Astrocyte (in vitro differentiated cells and primary cell): ENCODE results near the gene GGA3. TPM values are rescaled to one million over a fixed set of nuclear protein-coding genes. Genes with fewer than 3 reads are reported as not detected.

Source experiments
- DNase-seq: peaks from one replicate; pipeline ENCODE4 v3.0.0-alpha.2; 2010; ENCODE audit warnings: low read depth
- FAIRE-seq: peaks from 2 replicates; lab custom pipeline; 2011; peaks lifted over from hg19 to GRCh38; lab: Jason Lieb, UNC
- H2AFZ ChIP-seq: 2 replicates; pipeline ENCODE4 v1.6.0; 2012; ENCODE audit warnings: low read depth, low read length, inconsistent platforms
- H3K27ac ChIP-seq: 2 replicates; pipeline ENCODE4 v1.5.1; 2011; ENCODE audit warnings: low read depth, low read length, inconsistent platforms
- H3K27me3 ChIP-seq: 2 replicates; pipeline ENCODE4 v1.6.0; 2011; ENCODE audit warnings: low read length, inconsistent platforms; ENCODE audit not compliant: insufficient read depth
- H3K36me3 ChIP-seq: 2 replicates; pipeline ENCODE4 v1.5.1; 2011; ENCODE audit warnings: low read length, inconsistent platforms; ENCODE audit not compliant: insufficient read depth
- H3K4me1 ChIP-seq: 2 replicates; pipeline ENCODE4 v1.5.1; 2011; ENCODE audit warnings: low read length, inconsistent platforms; ENCODE audit not compliant: insufficient read depth
- H3K4me2 ChIP-seq: 2 replicates; pipeline ENCODE4 v1.6.0; 2012; ENCODE audit warnings: low read length, inconsistent platforms
- H3K4me3 ChIP-seq: 2 replicates; pipeline ENCODE4 v1.5.1; 2011; ENCODE audit warnings: low read depth, mild to moderate bottlenecking, low read length, inconsistent platforms; ENCODE audit not compliant: insufficient read depth
- H3K79me2 ChIP-seq: 2 replicates; pipeline ENCODE4 v1.6.0; 2012; ENCODE audit warnings: mild to moderate bottlenecking, low read length, inconsistent platforms; ENCODE audit not compliant: insufficient read depth
- H3K9ac ChIP-seq: 2 replicates; pipeline ENCODE4 v1.6.0; 2012; ENCODE audit warnings: mild to moderate bottlenecking, low read length, inconsistent platforms
- H3K9me3 ChIP-seq: 2 replicates; pipeline ENCODE4 v1.5.1; 2012; ENCODE audit warnings: low read depth, mild to moderate bottlenecking, low read length, inconsistent platforms; ENCODE audit not compliant: insufficient read depth
- H4K20me1 ChIP-seq: 2 replicates; pipeline ENCODE4 v1.6.0; 2012; ENCODE audit warnings: low read length, inconsistent platforms; ENCODE audit not compliant: insufficient read depth
- H3K27ac Mint-ChIP-seq: one replicate; pipeline ENCODE4 v1.8.0; 2021; ENCODE audit warnings: mild to moderate bottlenecking, mixed read lengths; ENCODE audit not compliant: unreplicated experiment
- H3K27me3 Mint-ChIP-seq: one replicate; pipeline ENCODE4 v1.8.0; 2021; ENCODE audit warnings: low read depth, mixed read lengths; ENCODE audit not compliant: unreplicated experiment
- H3K36me3 Mint-ChIP-seq: one replicate; pipeline ENCODE4 v1.8.0; 2021; ENCODE audit warnings: low read depth, mixed read lengths; ENCODE audit not compliant: unreplicated experiment
- H3K4me1 Mint-ChIP-seq: one replicate; pipeline ENCODE4 v1.8.0; 2021; ENCODE audit warnings: low read depth, mixed read lengths; ENCODE audit not compliant: unreplicated experiment
- H3K4me3 Mint-ChIP-seq: one replicate; pipeline ENCODE4 v1.8.0; 2021; ENCODE audit warnings: mild to moderate bottlenecking, moderate library complexity, mixed read lengths; ENCODE audit not compliant: unreplicated experiment
- H3K9me3 Mint-ChIP-seq: one replicate; pipeline ENCODE4 v1.8.0; 2021; ENCODE audit warnings: mild to moderate bottlenecking, mixed read lengths; ENCODE audit not compliant: unreplicated experiment
- EZH2 ChIP-seq: IDR thresholded peaks from 2 replicates; pipeline ENCODE4 v1.6.1; 2012; ENCODE audit warnings: mild to moderate bottlenecking, low read length, inconsistent platforms; ENCODE audit not compliant: insufficient read depth
- total RNA-seq: library from RNA; stranded (reverse); gene quantifications from 2 replicates; pipeline ENCODE4 v1.2.1, GENCODE V29; 2021
- TF ChIP-seq, protein P1 (sequence below): IDR thresholded peaks from 2 replicates; pipeline ENCODE4 v1.5.1; 2011; ENCODE audit warnings: low read depth, mild to moderate bottlenecking, inconsistent platforms, low read length, moderate library complexity; ENCODE audit not compliant: insufficient read depth

The GGA3 gene
- total RNA-seq, 1 donor from 2014 or later: 25.3 TPM

DNA sequence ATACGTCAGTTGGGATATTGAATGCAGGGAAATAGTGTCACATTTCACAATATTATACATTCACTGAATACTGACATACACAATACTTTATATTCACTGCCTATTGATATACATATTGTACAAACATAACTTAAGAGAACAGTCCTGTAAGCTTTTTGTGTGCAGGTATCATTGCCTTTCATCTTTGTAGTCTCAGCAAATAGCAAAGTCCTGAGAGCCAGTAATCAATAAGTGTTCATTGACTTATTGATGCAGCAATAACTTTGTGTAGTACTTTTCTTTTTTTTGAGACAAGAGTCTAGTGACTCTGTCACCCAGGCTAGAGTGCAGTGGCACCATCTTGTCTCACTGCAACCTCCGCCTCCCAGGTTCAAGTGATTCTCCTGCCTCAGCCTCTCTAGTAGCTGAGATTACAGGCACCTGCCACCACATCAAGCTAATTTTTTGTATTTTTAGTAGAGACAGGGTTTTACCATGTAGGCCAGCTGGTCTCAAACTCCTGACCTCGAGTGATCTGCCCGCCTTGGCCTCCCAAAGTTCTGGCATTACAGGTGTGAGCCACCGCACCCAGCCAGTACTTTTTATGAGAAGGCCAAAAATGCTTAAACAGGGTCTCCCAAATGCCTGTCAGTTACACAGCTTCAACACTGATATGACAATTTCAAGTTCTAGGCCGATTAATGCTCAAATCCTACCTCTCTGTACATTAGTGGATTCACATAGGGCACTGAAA is 61.4 kb downstream of the GGA3 start:
- Mint-ChIP-seq H3K4me1 (peaks cover 1% of the 10 kb centered on the region), H3K4me3 (no peak overlapping the region), H3K9me3 (no peaks in the 10 kb centered on the region), H3K27me3 (no peaks in the 10 kb centered on the region), H3K36me3 (no peaks in the 10 kb centered on the region), H3K27ac (no peak overlapping the region)
- Histone ChIP-seq H3K9me3 (no peaks in the 10 kb centered on the region), H3K4me1 (no peaks in the 10 kb centered on the region), H3K79me2 (no peaks in the 10 kb centered on the region), H3K27me3 (no peaks in the 10 kb centered on the region), H3K4me3 (no peak overlapping the region), H2AFZ (no peak overlapping the region), H3K27ac (no peak overlapping the region), H3K9ac (no peak overlapping the region), H4K20me1 (no peaks in the 10 kb centered on the region), H3K36me3 (no peaks in the 10 kb centered on the region), H3K4me2 (no peak overlapping the region)
- TF ChIP-seq, protein P1, sequence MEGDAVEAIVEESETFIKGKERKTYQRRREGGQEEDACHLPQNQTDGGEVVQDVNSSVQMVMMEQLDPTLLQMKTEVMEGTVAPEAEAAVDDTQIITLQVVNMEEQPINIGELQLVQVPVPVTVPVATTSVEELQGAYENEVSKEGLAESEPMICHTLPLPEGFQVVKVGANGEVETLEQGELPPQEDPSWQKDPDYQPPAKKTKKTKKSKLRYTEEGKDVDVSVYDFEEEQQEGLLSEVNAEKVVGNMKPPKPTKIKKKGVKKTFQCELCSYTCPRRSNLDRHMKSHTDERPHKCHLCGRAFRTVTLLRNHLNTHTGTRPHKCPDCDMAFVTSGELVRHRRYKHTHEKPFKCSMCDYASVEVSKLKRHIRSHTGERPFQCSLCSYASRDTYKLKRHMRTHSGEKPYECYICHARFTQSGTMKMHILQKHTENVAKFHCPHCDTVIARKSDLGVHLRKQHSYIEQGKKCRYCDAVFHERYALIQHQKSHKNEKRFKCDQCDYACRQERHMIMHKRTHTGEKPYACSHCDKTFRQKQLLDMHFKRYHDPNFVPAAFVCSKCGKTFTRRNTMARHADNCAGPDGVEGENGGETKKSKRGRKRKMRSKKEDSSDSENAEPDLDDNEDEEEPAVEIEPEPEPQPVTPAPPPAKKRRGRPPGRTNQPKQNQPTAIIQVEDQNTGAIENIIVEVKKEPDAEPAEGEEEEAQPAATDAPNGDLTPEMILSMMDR: no peak
- no peak for TF ChIP-seq EZH2
- FAIRE-seq: no peak
- no peak for DNase-seq

DNA sequence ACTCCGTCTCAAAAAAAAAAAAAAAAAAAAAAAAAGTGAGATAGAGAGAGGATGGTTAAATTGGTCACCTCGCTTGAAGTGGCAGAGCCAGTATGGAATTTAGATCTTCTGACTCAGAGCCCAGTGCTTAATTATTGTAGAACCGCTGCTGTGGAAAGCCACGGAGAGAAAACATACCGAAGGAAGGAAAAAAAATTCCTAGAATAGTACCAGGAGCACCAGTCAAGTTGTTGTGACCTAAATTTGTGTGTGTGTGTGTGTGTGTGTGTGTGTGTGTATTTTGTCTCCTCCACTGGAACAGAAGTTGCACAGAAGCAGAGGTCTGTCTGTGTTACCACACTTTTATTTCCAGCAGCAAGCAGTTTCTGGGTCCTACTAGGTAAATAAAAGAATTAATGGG is 66.5 kb downstream of the GGA3 start:
- H3K27me3 ChIP-seq: no peaks in the 10 kb centered on the region
- H4K20me1 ChIP-seq: no peaks in the 10 kb centered on the region
- no peaks in the 10 kb centered on the region for H3K9me3 ChIP-seq
- no peaks in the 10 kb centered on the region for H3K4me1 ChIP-seq
- H3K27ac Mint-ChIP-seq: no peak overlapping the region
- H3K4me3 ChIP-seq: no peak overlapping the region
- no peak overlapping the region for H3K27ac ChIP-seq
- FAIRE-seq (no peak), DNase-seq (peak; percentile 65)
- no peak overlapping the region for H2AFZ ChIP-seq
- no peaks in the 10 kb centered on the region for H3K9me3 Mint-ChIP-seq
- no peaks in the 10 kb centered on the region for H3K36me3 Mint-ChIP-seq
- TF ChIP-seq, protein P1: no peak
- no peak for TF ChIP-seq EZH2
- peaks cover 2% of the 10 kb centered on the region for H3K4me1 Mint-ChIP-seq
- peak overlapping the region; percentile 31 for H3K9ac ChIP-seq
- no peaks in the 10 kb centered on the region for H3K36me3 ChIP-seq
- H3K4me2 ChIP-seq: peak overlapping the region; percentile 30
- H3K27me3 Mint-ChIP-seq: no peaks in the 10 kb centered on the region
- H3K4me3 Mint-ChIP-seq: no peak overlapping the region
- no peaks in the 10 kb centered on the region for H3K79me2 ChIP-seq

DNA sequence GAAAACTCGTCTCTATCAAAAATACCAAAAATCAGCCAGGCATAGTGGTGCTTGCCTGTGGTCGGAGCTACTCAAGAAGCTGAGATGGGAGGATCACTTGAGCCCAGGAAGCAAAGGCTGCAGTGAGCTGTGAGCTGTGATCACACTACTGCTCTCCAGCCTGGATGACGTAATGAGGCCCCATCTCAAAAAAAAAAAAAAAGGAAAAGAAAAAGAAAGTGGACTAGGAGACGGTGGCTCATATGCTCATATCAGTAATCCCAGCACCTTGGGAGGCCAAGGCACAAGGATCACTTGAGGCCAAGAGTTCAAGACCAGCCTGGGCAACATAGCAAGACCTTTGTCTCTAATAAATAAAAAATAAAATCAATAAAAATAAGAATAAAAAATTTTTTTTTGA is 69.8 kb downstream of the GGA3 start:
- no peak for FAIRE-seq
- no peak overlapping the region for H3K9ac ChIP-seq
- peaks cover 6% of the 10 kb centered on the region for H3K4me1 Mint-ChIP-seq
- no peaks in the 10 kb centered on the region for H3K36me3 ChIP-seq
- H3K27ac Mint-ChIP-seq: no peak overlapping the region
- H3K4me3 ChIP-seq: no peak overlapping the region
- H3K27ac ChIP-seq: no peak overlapping the region
- no peak overlapping the region for H3K4me3 Mint-ChIP-seq
- no peak overlapping the region for H3K4me2 ChIP-seq
- no peak for TF ChIP-seq EZH2
- TF ChIP-seq, protein P1: no peak
- H3K9me3 ChIP-seq: no peaks in the 10 kb centered on the region
- H3K36me3 Mint-ChIP-seq: no peaks in the 10 kb centered on the region
- no peak overlapping the region for H2AFZ ChIP-seq
- no peaks in the 10 kb centered on the region for H3K79me2 ChIP-seq
- H3K27me3 ChIP-seq: no peaks in the 10 kb centered on the region
- no peaks in the 10 kb centered on the region for H3K27me3 Mint-ChIP-seq
- H3K9me3 Mint-ChIP-seq: no peaks in the 10 kb centered on the region
- no peak for DNase-seq
- no peaks in the 10 kb centered on the region for H4K20me1 ChIP-seq
- H3K4me1 ChIP-seq: no peaks in the 10 kb centered on the region
